Chondrocyte (in vitro differentiated cells): ENCODE data around the gene TMEM238. TPM values are rescaled to one million over a fixed set of nuclear protein-coding genes. Genes with fewer than 3 reads are reported as not detected.

Source experiments
- DNase-seq: peaks from one replicate; pipeline ENCODE4 v3.0.0; 2021; ENCODE audit warnings: mixed read lengths, low spot score
- H3K27ac Mint-ChIP-seq: one replicate; pipeline ENCODE4 v1.8.0; 2021; ENCODE audit warnings: mild to moderate bottlenecking, moderate library complexity, mixed read lengths; ENCODE audit not compliant: unreplicated experiment
- H3K27me3 Mint-ChIP-seq: 2 replicates; pipeline ENCODE4 v1.8.0; 2021; ENCODE audit warnings: low read depth, mixed read lengths
- H3K36me3 Mint-ChIP-seq: 2 replicates; pipeline ENCODE4 v1.8.0; 2021; ENCODE audit warnings: low read depth, mixed read lengths
- H3K4me1 Mint-ChIP-seq: 2 replicates; pipeline ENCODE4 v1.8.0; 2021; ENCODE audit warnings: low read depth, mild to moderate bottlenecking, mixed read lengths
- H3K4me3 Mint-ChIP-seq: one replicate; pipeline ENCODE4 v1.8.0; 2021; ENCODE audit warnings: mild to moderate bottlenecking, moderate library complexity, mixed read lengths; ENCODE audit not compliant: unreplicated experiment
- H3K9me3 Mint-ChIP-seq: 2 replicates; pipeline ENCODE4 v1.8.0; 2021; ENCODE audit warnings: low read depth, mixed read lengths
- CTCF ChIP-seq: fragments of 200-600 bp; sonication (generic); IDR thresholded peaks from 2 replicates; pipeline ENCODE4 v1.5.0; 2021; ENCODE audit warnings: antibody characterized with exemption, mild to moderate bottlenecking, moderate library complexity
- total RNA-seq: library from RNA; stranded (reverse); gene quantifications from 3 replicates; pipeline ENCODE4 v1.2.1, GENCODE V29; 2021

Gene TMEM238
- total RNA-seq, 1 donor from 2014 or later = 1.0 TPM

DNA sequence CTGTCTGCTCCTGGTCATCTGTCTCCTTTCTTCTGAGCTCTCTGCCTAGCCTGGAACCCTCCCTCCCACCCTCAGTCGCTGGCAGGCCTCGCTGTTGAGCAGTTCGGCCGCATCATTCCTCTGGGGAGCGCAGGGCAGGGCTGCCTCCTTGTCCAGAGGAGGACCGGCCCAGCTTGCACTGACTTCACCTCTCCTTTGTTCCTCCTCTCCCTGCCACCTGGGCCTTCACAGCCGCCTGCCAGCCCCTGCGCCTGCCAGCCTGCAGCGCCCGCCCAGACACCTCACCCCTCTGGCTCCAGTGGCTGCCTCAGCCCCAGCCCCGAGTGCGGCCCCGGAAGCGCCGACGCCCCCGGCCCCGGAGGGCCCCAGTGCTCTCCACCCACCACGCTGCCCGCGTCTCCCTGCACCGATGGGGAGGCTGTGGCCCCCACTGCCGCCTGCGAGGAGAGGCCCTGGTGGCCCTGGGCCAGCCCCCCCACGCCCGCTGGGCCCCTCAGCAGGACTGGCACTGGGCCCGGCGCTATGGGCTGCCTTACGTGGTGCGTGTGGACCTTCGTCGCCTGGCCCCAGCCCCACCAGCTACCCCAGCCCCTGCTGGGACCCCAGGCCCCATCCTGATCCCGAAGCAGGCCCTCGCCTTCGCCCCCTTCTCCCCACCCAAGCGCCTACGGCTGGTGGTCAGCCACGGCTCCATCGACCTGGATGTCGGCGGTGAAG is 37.2 kb downstream of the TMEM238 start:
- H3K27ac Mint-ChIP-seq = no peak overlapping the region
- H3K27me3 Mint-ChIP-seq = peaks cover 12% of the 10 kb centered on the region
- no peak overlapping the region for H3K4me3 Mint-ChIP-seq
- H3K36me3 Mint-ChIP-seq = no peaks in the 10 kb centered on the region
- H3K4me1 Mint-ChIP-seq = peaks cover 15% of the 10 kb centered on the region
- no peak for DNase-seq
- no peaks in the 10 kb centered on the region for H3K9me3 Mint-ChIP-seq
- TF ChIP-seq CTCF = no peak

DNA sequence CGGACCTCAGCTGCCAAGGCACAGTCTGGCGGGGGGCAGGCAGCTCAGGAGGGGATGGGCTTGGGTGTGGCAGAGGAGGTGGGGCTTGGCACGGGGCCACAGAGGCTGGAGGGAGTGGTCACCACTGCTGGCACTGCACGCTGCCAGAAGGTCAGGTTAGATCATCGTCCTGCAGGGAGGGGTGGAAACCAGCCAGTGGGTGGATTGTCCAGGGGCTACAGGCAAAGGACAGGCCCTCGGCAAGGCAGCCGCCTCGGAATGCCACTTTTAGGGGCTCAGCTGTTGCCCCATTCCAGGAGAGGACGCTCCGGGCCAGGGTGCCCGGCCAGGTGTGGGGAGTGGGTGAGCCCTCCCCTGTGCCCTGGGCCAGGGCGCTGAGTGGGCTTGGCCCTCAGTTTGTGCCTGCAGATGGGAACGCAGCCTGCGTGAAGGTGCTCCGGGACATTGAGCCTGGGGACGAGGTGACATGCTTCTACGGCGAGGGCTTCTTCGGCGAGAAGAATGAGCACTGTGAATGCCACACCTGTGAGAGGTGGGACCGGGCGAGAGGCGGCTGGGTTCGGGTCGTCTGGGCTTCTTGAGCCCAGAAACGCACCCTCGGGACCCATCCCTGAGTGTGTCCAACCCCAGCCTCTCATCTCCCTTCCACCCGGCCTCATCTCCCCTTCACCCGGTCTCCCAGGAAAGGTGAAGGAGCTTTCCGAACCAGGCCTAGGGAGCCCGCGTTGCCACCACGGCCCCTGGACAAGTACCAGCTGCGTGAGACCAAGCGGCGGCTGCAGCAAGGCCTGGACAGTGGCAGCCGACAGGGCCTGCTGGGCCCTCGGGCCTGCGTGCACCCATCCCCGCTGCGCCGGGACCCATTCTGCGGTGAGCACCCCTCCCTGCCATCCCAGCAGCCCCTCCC is 38.0 kb downstream of the TMEM238 start:
- no peak overlapping the region for H3K27ac Mint-ChIP-seq

GRCh38 chr19:55345101-55345817 is 38.8 kb downstream of the TMEM238 start:
- Mint-ChIP-seq H3K27ac (no peak overlapping the region), H3K4me1 (peaks cover 28% of the 10 kb centered on the region), H3K27me3 (no peaks in the 10 kb centered on the region), H3K9me3 (no peaks in the 10 kb centered on the region), H3K36me3 (no peaks in the 10 kb centered on the region), H3K4me3 (no peak overlapping the region)
- DNase-seq = no peak
- TF ChIP-seq CTCF = no peak

More for the DNA sequence above, 38.0 kb downstream of the TMEM238 start:
- Mint-ChIP-seq H3K36me3 (no peaks in the 10 kb centered on the region), H3K4me3 (no peak overlapping the region), H3K27me3 (peaks cover 3% of the 10 kb centered on the region), H3K4me1 (peaks cover 20% of the 10 kb centered on the region), H3K9me3 (no peaks in the 10 kb centered on the region)
- no peak for TF ChIP-seq CTCF
- DNase-seq = no peak

- no peak overlapping the region for H3K4me3 Mint-ChIP-seq
- peaks cover 33% of the 10 kb centered on the region for H3K4me1 Mint-ChIP-seq
- DNase-seq = no peak
- no peaks in the 10 kb centered on the region for H3K36me3 Mint-ChIP-seq
- no peak overlapping the region for H3K27ac Mint-ChIP-seq
- no peaks in the 10 kb centered on the region for H3K27me3 Mint-ChIP-seq
- TF ChIP-seq CTCF = peak; percentile 24
- no peaks in the 10 kb centered on the region for H3K9me3 Mint-ChIP-seq
These were observed 39.6 kb downstream of the TMEM238 start for GRCh38 chr19:55344444-55344843.
